NCI-H345 treated with DMSO at 0.1 percent for 48 hours (cell line): Measurements from ENCODE around the gene ZXDC.
A peak's percentile ranks its signal among the peaks of the same experiment; 100 is the strongest.

Source experiments
- DNase-seq: peaks from one replicate; lab custom pipeline; 2025; ENCODE audit not compliant: unreplicated experiment; lab: John Stamatoyannopoulos, UW

Gene ZXDC

GRCh38 chr3:126456766-126457388 is 18.8 kb downstream of the ZXDC start:
- no peak for DNase-seq

- DNase-seq = no peak
Measured at GRCh38 chr3:126456211-126456610, 19.5 kb downstream of the ZXDC start.

- DNase-seq = no peak
Measured at GRCh38 chr3:126454437-126455198, 21.1 kb downstream of the ZXDC start.

DNA sequence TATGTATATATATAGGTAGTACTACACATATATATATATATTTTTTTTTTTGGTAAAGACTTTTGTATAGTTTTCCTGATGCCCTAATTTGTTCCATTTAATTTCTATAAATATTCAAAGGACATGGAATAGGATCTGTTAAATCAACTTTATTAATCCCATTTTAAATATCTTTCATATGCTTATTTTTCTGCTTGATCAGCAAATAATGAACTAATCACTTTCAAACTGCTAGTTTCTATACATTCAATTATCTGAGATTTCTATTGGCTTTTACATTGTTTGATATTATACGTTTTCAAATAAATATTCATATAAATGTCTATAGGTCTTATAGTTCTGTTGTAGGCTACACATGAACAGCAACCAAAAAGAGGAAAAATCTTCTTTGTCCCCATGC is 21.7 kb downstream of the ZXDC start:
- DNase-seq = no peak

GRCh38 chr3:126452213-126452612 is 23.5 kb downstream of the ZXDC start:
- DNase-seq = no peak

DNA sequence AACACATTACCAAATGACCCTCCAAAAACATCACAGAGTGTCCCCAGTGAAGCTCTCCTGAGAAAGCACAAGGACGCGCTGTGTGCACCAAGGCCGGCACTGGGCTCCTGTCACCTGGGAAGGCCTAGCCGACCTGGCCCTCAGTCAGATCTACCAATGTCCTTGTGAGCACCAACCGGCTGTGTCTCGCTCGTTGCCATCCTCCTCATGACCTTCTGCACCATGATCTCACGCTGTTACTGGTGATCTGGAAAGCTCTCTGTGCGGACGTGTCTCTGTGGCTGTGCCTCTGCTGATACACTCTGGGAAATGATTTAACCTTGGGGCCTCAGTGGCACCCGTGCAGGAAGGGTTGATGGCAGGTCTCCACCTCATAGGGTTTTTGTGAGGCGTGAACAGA is 24.2 kb downstream of the ZXDC start:
- DNase-seq = no peak

GRCh38 chr3:126450744-126451143 is 24.9 kb downstream of the ZXDC start:
- DNase-seq = no peak

GRCh38 chr3:126450219-126450618 is 25.5 kb downstream of the ZXDC start:
- no peak for DNase-seq

DNA sequence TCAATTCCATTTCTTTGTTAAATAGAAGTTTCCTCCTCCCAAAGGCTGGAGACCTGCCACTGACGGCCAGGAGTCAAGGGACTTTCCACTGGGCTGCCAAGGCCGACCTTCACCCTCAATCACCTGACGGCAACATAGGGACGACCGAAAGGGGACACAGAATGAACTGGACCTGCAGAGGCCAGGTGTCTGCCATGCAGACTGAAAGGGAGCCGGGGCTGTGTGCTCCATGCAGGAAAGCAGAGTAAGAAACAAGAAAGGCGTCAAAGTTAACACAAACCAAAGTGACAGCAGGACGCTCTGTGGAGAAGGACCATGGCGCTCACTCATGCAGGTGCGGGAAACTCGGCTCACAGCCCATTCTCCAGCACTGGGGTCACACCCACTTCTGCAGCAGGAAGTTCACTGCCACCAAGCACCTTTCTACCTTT is 26.1 kb downstream of the ZXDC start:
- DNase-seq = no peak

DNA sequence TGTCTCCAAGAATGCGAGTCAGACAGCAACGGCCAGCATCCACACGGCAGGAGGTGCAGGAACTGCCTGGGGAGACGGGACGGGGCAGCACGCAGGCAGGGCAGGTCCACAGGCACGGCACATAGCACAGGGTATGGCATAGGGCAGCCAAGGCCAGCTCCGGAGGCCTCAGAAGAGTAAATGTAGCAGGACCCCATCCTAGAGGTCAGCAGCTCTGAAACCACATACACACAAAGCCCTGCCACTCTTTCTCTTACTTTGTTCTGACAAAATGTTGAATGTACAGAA is 26.9 kb downstream of the ZXDC start:
- no peak for DNase-seq

DNA sequence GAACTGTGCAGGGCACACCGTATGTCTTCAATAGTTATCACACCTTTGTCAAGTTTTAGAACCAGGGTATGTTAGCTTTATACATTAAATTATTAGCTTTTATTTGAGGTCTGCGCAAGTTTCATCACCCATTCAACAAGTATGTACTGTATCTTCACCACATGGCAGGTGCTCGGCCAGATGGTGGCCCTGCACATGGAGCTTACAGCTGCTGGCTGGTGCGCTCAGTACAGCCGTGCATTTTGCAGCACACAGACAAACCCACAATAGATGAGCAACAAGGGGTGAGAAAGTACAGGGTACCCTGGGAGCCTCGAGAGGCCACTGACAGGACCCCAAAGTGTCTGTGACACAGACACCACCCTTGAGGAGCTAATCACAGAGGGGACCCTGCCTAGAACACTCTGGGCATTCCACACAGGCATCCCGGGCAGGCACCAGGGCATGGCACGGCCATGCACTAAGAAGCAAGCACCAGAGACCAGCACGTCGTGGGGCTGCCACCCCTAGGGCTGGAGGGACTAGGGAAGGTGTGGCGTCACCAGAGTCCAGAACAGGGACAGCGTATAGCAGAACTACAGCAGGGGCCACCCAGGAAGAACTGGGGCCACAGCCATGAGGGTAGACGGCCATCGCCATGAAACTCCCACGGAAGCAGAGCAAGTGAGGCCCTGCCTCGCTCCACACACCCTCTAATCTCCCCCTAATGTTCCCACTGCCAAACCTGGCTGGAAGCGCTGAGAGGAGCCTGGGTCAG is 27.4 kb downstream of the ZXDC start:
- DNase-seq = no peak

- no peak for DNase-seq
Measured at GRCh38 chr3:126447456-126448106, 28.1 kb downstream of the ZXDC start.

DNA sequence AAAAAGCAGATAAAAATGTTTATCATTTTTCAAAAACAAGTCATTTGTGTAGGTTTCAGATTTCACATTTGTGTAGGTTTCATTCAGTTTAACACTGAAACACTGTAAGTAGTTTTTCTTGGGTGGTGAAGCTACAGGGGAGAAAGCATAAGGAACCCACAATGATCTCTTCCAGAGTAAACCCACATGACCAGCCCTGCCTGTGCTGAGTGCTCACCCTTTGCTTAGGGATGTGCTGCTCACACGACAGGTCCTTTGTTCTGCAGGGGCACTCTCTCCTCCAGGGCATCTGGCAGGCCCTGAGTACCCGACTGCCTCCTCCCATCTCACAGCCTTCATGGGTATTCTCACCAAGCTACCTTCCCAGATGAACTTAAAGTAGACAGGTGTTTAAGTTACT is 28.9 kb downstream of the ZXDC start:
- DNase-seq = peak; percentile 4

DNA sequence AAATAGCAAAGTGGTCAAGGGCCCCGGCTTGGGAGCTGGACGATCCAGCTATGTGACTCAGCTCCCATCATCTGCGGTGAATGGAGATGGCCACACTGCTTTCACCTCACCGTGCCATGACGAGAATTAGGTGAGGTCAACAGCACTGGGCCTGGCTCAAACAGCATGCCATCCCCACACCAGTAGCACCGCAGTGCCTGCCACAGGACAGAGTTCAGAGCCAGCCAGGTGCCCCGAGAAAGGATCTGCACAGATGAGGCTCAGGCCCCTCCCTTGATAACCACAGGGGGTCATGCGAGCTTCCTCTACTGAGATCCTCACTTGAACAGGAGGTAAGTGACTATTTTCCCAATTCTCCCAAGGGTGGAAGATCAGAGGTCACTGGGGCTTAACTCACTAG is 29.4 kb downstream of the ZXDC start:
- DNase-seq = no peak

DNA sequence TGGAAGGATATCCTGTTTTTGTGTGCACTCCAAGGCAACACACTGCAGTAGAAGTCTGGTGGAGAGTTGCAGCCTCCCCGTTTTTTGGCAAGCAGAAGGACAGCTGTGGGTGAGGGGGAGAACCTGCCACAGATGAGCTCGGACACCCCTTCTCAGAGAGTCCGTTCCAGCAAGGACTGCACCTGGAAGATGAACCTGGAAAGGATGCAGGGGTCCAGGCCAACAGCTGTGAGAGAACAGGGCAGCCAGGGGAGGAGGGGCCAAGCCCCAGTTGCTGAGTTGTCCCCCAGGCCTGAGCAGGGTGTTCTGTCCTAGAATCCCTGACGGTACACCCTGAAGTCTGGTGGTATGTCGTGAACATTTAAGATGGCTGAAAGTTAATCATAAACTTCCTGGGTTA is 30.2 kb downstream of the ZXDC start:
- no peak for DNase-seq

GRCh38 chr3:126442856-126443242 is 32.8 kb downstream of the ZXDC start:
- DNase-seq = no peak

GRCh38 chr3:126442094-126442855 is 33.4 kb downstream of the ZXDC start:
- DNase-seq = no peak

DNA sequence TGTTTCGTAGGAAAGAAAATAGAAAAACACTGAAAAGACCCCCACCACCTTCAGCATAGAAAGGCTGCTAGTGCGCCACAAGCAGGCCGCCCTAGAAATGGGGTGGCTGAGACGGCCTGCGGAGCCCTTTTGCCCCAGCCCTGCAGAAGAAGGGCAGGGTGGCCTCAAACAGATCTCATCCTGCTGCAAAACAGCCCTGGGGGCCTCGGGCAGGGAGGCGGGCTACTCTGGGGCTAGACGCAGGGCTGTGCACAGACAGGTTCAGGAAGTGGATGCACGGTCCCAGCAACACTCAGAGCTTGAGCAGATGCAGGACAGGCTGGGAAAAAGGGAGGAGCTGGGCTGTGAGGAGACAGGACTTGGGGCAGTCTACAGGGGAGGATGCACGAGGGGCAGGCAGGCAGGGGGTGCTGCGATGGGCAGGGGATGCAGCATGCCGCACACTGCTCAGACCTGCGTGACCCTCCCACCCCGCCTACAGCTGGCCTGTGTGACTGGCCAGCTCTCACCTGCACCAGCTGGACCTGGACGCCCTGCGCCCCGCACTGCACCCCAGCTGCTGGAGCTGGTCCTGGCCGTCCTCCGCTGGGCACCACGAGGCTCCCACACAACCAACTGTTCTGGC is 34.3 kb downstream of the ZXDC start:
- no peak for DNase-seq

DNA sequence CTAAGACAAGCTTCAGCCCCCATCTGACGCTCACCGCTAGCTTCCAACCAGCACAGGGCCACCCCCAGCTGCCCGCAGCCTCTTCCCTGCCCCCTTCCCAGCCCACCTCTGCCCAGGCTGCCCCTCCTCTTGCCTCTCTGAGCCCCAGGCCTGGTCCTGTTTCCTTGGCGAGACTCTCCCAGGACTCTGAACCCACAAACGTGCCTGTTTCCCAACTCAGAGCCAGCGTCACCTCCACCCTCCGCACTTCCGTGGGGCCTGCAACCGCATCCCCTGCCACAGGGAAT is 35.0 kb downstream of the ZXDC start:
- no peak for DNase-seq

GRCh38 chr3:126439968-126440708 is 35.6 kb downstream of the ZXDC start:
- DNase-seq = no peak
